Gastroesophageal sphincter (tissue), 4 donors: ENCODE measurements around the gene TOP2B. TPM values are rescaled to one million over a fixed set of nuclear protein-coding genes. Genes with fewer than 3 reads are reported as not detected.

Source experiments
- ATAC-seq: fragments of 150-250 bp; one replicate; pipeline ENCODE4 v1.9.1; 2016; ENCODE audit warnings: mild to moderate bottlenecking, moderate library complexity
- H3K27ac ChIP-seq, 4 donors: fragments of 200-600 bp; sonication (generic) in 3 of 4; 1 replicate in 3 of 4; 2 replicates in 1 of 4; pipeline ENCODE4 v1.5.1; 2016 to 2019
- H3K27me3 ChIP-seq: fragments of 200-600 bp; sonication (generic); one replicate; pipeline ENCODE4 v1.5.1; 2019
- H3K36me3 ChIP-seq, 2 donors: fragments of 200-600 bp; sonication (generic); one replicate each; pipeline ENCODE4 v1.5.1; 2019; ENCODE audit warnings: control low read depth in 1 of 2
- H3K4me1 ChIP-seq, 3 donors: fragments of 200-600 bp; sonication (generic); 1 replicate in 2 of 3; 2 replicates in 1 of 3; pipeline ENCODE4 v1.5.1; 2016 to 2019; ENCODE audit warnings: control low read depth in 2 of 3
- H3K4me3 ChIP-seq, 2 donors: fragments of 200-600 bp; sonication (generic); one replicate each; pipeline ENCODE4 v1.5.1; 2019; ENCODE audit warnings: mild to moderate bottlenecking in 1 of 2, moderate library complexity in 1 of 2
- H3K9me3 ChIP-seq, 3 donors: fragments of 200-600 bp; sonication (generic); one replicate each; pipeline ENCODE4 v1.5.1; 2017 to 2019; ENCODE audit warnings: control low read depth in 2 of 3
- CTCF ChIP-seq, 4 experiments: fragments of 200-600 bp in 2 of 4; fragments of 450-650 bp in 2 of 4; sonication (generic) in 1 of 4; IDR thresholded peaks; one replicate each; pipeline ENCODE4 v1.5.1; 2017 to 2019; ENCODE audit warnings: antibody characterized with exemption in 4 of 4, mild to moderate bottlenecking in 2 of 4, moderate library complexity in 2 of 4
- EP300 ChIP-seq: sonication (generic); formaldehyde crosslinking; IDR thresholded peaks from one replicate; pipeline ENCODE4 v1.6.1; 2017; ENCODE audit warnings: antibody characterized with exemption, mild to moderate bottlenecking
- POLR2A ChIP-seq, 2 donors: fragments of 450-650 bp; IDR thresholded peaks; one replicate each; pipeline ENCODE4 v1.6.1; 2017; ENCODE audit warnings: antibody characterized with exemption in 2 of 2, mild to moderate bottlenecking in 2 of 2, moderate library complexity in 1 of 2
- POLR2AphosphoS5 ChIP-seq: sonication (generic); formaldehyde crosslinking; IDR thresholded peaks from one replicate; pipeline ENCODE4 v1.6.1; 2017; ENCODE audit warnings: antibody characterized with exemption
- WGBS, 2 donors: methylation state at CpG; one replicate each; pipeline ENCODE4 v1.1.5; 2018; ENCODE audit warnings: low coverage in 1 of 2; 5-methylcytosine and 5-hydroxymethylcytosine counted together
- total RNA-seq, 4 donors: library from RNA; depleted of rRNA; stranded (reverse); fragments of >200 nt; gene quantifications; one replicate each; pipeline ENCODE4 v1.1.0, GENCODE V29; 2016

Gene TOP2B
- total RNA-seq, 4 donors from 2014 or later = 109 to 149 (median 127) TPM

- no peak for TF ChIP-seq EP300
- no peak for TF ChIP-seq POLR2AphosphoS5
- no peak for TF ChIP-seq CTCF (IDR thresholded peaks at IDR 0.05)
- TF ChIP-seq POLR2A (IDR thresholded peaks at IDR 0.05) = no peak
- Histone ChIP-seq H3K9me3 (no peaks in the 10 kb centered on the region), H3K4me3 (no peak overlapping the region), H3K27ac (no peak overlapping the region), H3K36me3 (no peaks in the 10 kb centered on the region), H3K4me1 (no peaks in the 10 kb centered on the region), H3K27me3 (peaks cover 1% of the 10 kb centered on the region)
- 90 to 95% methylated on average over 2 of the region's 2 CpGs for WGBS, 2 donors
- no peak for ATAC-seq
These were observed 19.2 kb upstream of the TOP2B start for GRCh38 chr3:25683882-25684281.

- no peak for ATAC-seq
- H3K4me1 ChIP-seq = no peaks in the 10 kb centered on the region
- no peaks in the 10 kb centered on the region for H3K27me3 ChIP-seq
- WGBS, 2 donors = 79 to 83% methylated on average over 1 of the region's 1 CpG
- no peak overlapping the region for H3K27ac ChIP-seq
- H3K9me3 ChIP-seq = no peaks in the 10 kb centered on the region
- TF ChIP-seq CTCF (IDR thresholded peaks at IDR 0.05) = no peak
- TF ChIP-seq EP300 = no peak
- no peak for TF ChIP-seq POLR2AphosphoS5
- no peak for TF ChIP-seq POLR2A (IDR thresholded peaks at IDR 0.05)
- H3K36me3 ChIP-seq = no peaks in the 10 kb centered on the region
- no peak overlapping the region for H3K4me3 ChIP-seq
These were observed 18.7 kb upstream of the TOP2B start for GRCh38 chr3:25683410-25683809.

GRCh38 chr3:25679642-25680302 is 15.1 kb upstream of the TOP2B start:
- ATAC-seq = no peak
- Histone ChIP-seq H3K4me1 (no peaks in the 10 kb centered on the region), H3K9me3 (no peaks in the 10 kb centered on the region), H3K4me3 (no peak overlapping the region), H3K27ac (no peak overlapping the region), H3K36me3 (no peaks in the 10 kb centered on the region), H3K27me3 (no peaks in the 10 kb centered on the region)
- WGBS, 2 donors = 88 to 95% methylated on average over 3 of the region's 6 CpGs
- no peak for TF ChIP-seq CTCF (IDR thresholded peaks at IDR 0.05)
- no peak for TF ChIP-seq POLR2A (IDR thresholded peaks at IDR 0.05)
- TF ChIP-seq POLR2AphosphoS5 = no peak
- TF ChIP-seq EP300 = no peak

GRCh38 chr3:25679166-25679565 is 14.5 kb upstream of the TOP2B start:
- H3K36me3 ChIP-seq = no peaks in the 10 kb centered on the region
- H3K4me3 ChIP-seq = no peak overlapping the region
- no peaks in the 10 kb centered on the region for H3K9me3 ChIP-seq
- no CpG with 5 or more reads among the region's 2 CpGs for WGBS, 2 donors
- H3K4me1 ChIP-seq = no peaks in the 10 kb centered on the region
- H3K27me3 ChIP-seq = no peaks in the 10 kb centered on the region
- no peak for TF ChIP-seq CTCF (IDR thresholded peaks at IDR 0.05)
- no peak for ATAC-seq
- no peak overlapping the region for H3K27ac ChIP-seq

- ATAC-seq = no peak
- TF ChIP-seq POLR2AphosphoS5 = no peak
- no peak for TF ChIP-seq POLR2A (IDR thresholded peaks at IDR 0.05)
- no peak for TF ChIP-seq CTCF (IDR thresholded peaks at IDR 0.05)
- no peak for TF ChIP-seq EP300
- Histone ChIP-seq H3K27ac (no peak overlapping the region), H3K4me3 (no peak overlapping the region), H3K36me3 (no peaks in the 10 kb centered on the region), H3K4me1 (no peaks in the 10 kb centered on the region), H3K27me3 (no peaks in the 10 kb centered on the region), H3K9me3 (no peaks in the 10 kb centered on the region)
These were observed 13.9 kb upstream of the TOP2B start for GRCh38 chr3:25678581-25678980.
